H9 (cell line): ENCODE data around the gene TULP3. TPM values are rescaled to one million over a fixed set of nuclear protein-coding genes. Genes with fewer than 3 reads are reported as not detected.

Source experiments
- DNase-seq: peaks from one replicate; pipeline ENCODE4 v3.0.0-alpha.2; 2017
- H2AFZ ChIP-seq: one replicate; pipeline ENCODE4 v1.6.1; 2013; ENCODE audit warnings: mild to moderate bottlenecking, low read length, control low read depth, moderate library complexity
- H2AK5ac ChIP-seq: 2 replicates; pipeline ENCODE4 v1.6.1; 2013; ENCODE audit warnings: low read length, control low read depth, mixed read lengths; ENCODE audit not compliant: insufficient read length
- H2BK120ac ChIP-seq: one replicate; pipeline ENCODE4 v1.6.1; 2013; ENCODE audit warnings: low read depth, mild to moderate bottlenecking, low read length, control low read depth, inconsistent platforms; ENCODE audit not compliant: poor library complexity, severe bottlenecking
- H2BK12ac ChIP-seq: 2 replicates; pipeline ENCODE4 v1.6.1; 2013; ENCODE audit warnings: low read length, control low read depth, mixed read lengths, low read depth; ENCODE audit not compliant: insufficient read length
- H2BK15ac ChIP-seq: 2 replicates; pipeline ENCODE4 v1.6.1; 2013; ENCODE audit warnings: low read depth, low read length, control low read depth
- H2BK20ac ChIP-seq: one replicate; pipeline ENCODE4 v1.6.1; 2013; ENCODE audit warnings: low read depth, mild to moderate bottlenecking, low read length, control low read depth, inconsistent platforms; ENCODE audit not compliant: poor library complexity, severe bottlenecking
- H2BK5ac ChIP-seq: 2 replicates; pipeline ENCODE4 v1.6.1; 2013; ENCODE audit warnings: low read length, control low read depth, mixed read lengths; ENCODE audit not compliant: insufficient read length
- H3K14ac ChIP-seq: 2 replicates; pipeline ENCODE4 v1.6.1; 2013; ENCODE audit warnings: low read length, control low read depth; ENCODE audit not compliant: insufficient read depth
- H3K18ac ChIP-seq: 2 replicates; pipeline ENCODE4 v1.6.1; 2013; ENCODE audit warnings: low read depth, mild to moderate bottlenecking, mixed read lengths, low read length, control low read depth; ENCODE audit not compliant: insufficient read length
- H3K23ac ChIP-seq: 2 replicates; pipeline ENCODE4 v1.6.1; 2013; ENCODE audit warnings: low read length, control low read depth, mixed read lengths, low read depth; ENCODE audit not compliant: insufficient read length
- H3K23me2 ChIP-seq: 2 replicates; pipeline ENCODE4 v1.6.1; 2013; ENCODE audit warnings: low read depth, mild to moderate bottlenecking, mixed read lengths, low read length, control low read depth; ENCODE audit not compliant: insufficient read length, poor library complexity, severe bottlenecking
- H3K27ac ChIP-seq: 2 replicates; pipeline ENCODE4 v1.5.1; 2013; ENCODE audit warnings: low read length, control low read depth, mixed read lengths, low read depth; ENCODE audit not compliant: insufficient read length
- H3K27me3 ChIP-seq: 2 replicates; pipeline ENCODE4 v1.6.1; 2013; ENCODE audit warnings: low read length, control low read depth, inconsistent platforms; ENCODE audit not compliant: insufficient read depth
- H3K4ac ChIP-seq: 2 replicates; pipeline ENCODE4 v1.6.1; 2013; ENCODE audit warnings: low read depth, mild to moderate bottlenecking, control low read depth, inconsistent platforms, low read length, moderate library complexity
- H3K4me1 ChIP-seq: 2 replicates; pipeline ENCODE4 v1.6.1; 2013; ENCODE audit warnings: low read length, control low read depth, inconsistent platforms; ENCODE audit not compliant: insufficient read depth
- H3K4me2 ChIP-seq: 2 replicates; pipeline ENCODE4 v1.6.1; 2013; ENCODE audit warnings: low read length, control low read depth, mixed read lengths; ENCODE audit not compliant: insufficient read length, insufficient read depth
- H3K56ac ChIP-seq: 2 replicates; pipeline ENCODE4 v1.6.1; 2013; ENCODE audit warnings: low read depth, mild to moderate bottlenecking, mixed read lengths, low read length, control low read depth; ENCODE audit not compliant: insufficient read length
- H3K79me1 ChIP-seq: 2 replicates; pipeline ENCODE4 v1.6.1; 2013; ENCODE audit warnings: low read depth, mild to moderate bottlenecking, moderate library complexity, low read length, control low read depth, inconsistent platforms; ENCODE audit not compliant: insufficient read depth, poor library complexity, severe bottlenecking
- H3K79me2 ChIP-seq: 2 replicates; pipeline ENCODE4 v1.6.1; 2013; ENCODE audit warnings: low read length, control low read depth, inconsistent platforms; ENCODE audit not compliant: insufficient read depth
- H3K9ac ChIP-seq: 2 replicates; pipeline ENCODE4 v1.6.1; 2013; ENCODE audit warnings: low read length, control low read depth, mixed read lengths; ENCODE audit not compliant: insufficient read length; ENCODE audit errors: extremely low read depth
- H3K9me3 ChIP-seq: one replicate; pipeline ENCODE4 v1.6.1; 2013; ENCODE audit warnings: low read depth, low read length, inconsistent platforms; ENCODE audit not compliant: control insufficient read depth
- H3T11ph ChIP-seq: one replicate; pipeline ENCODE4 v1.6.1; 2013; ENCODE audit warnings: mild to moderate bottlenecking, low read length, control low read depth, inconsistent platforms
- H4K20me1 ChIP-seq: one replicate; pipeline ENCODE4 v1.6.1; 2013; ENCODE audit not compliant: control insufficient read depth, insufficient read length, insufficient read depth
- H4K5ac ChIP-seq: 2 replicates; pipeline ENCODE4 v1.6.1; 2013; ENCODE audit warnings: low read depth, mild to moderate bottlenecking, mixed read lengths, low read length, control low read depth; ENCODE audit not compliant: insufficient read length
- H4K8ac ChIP-seq: replicated peaks from 2 replicates; pipeline ENCODE4 v1.6.1; 2013; ENCODE audit warnings: low read length, control low read depth, mixed read lengths, low read depth; ENCODE audit not compliant: insufficient read length
- H4K91ac ChIP-seq: 2 replicates; pipeline ENCODE4 v1.6.1; 2013; ENCODE audit warnings: low read depth, mild to moderate bottlenecking, moderate library complexity, mixed read lengths, low read length, control low read depth; ENCODE audit not compliant: insufficient read length
- H3K27ac Mint-ChIP-seq, 3 experiments: 2 replicates in 2 of 3; 3 replicates in 1 of 3; pipeline ENCODE4 v1.8.0; 2020 to 2021; ENCODE audit warnings: mixed read lengths in 3 of 3, mild to moderate bottlenecking in 1 of 3, moderate library complexity in 1 of 3
- H3K27me3 Mint-ChIP-seq: 2 replicates; pipeline ENCODE4 v1.8.0; 2021; ENCODE audit warnings: low read depth, mild to moderate bottlenecking, moderate library complexity, mixed read lengths
- H3K36me3 Mint-ChIP-seq, 3 experiments: 2 replicates in 2 of 3; 3 replicates in 1 of 3; pipeline ENCODE4 v1.8.0; 2020 to 2021; ENCODE audit warnings: low read depth in 3 of 3, mixed read lengths in 3 of 3; ENCODE audit not compliant: insufficient read depth in 1 of 3
- H3K4me1 Mint-ChIP-seq, 2 experiments: 2 replicates each; pipeline ENCODE4 v1.8.0; 2020; ENCODE audit warnings: mixed read lengths in 2 of 2
- H3K4me3 Mint-ChIP-seq, 2 experiments: 2 replicates in 1 of 2; 3 replicates in 1 of 2; pipeline ENCODE4 v1.8.0; 2020 to 2021; ENCODE audit warnings: mild to moderate bottlenecking in 2 of 2, mixed read lengths in 2 of 2, moderate library complexity in 1 of 2
- H3K9me3 Mint-ChIP-seq, 2 experiments: 2 replicates in 1 of 2; 3 replicates in 1 of 2; pipeline ENCODE4 v1.8.0; 2020; ENCODE audit warnings: mild to moderate bottlenecking in 2 of 2, mixed read lengths in 2 of 2, moderate library complexity in 1 of 2
- WGBS: extraction: QIAGEN DNeasy Blood & Tissue Kit; methylation state at CpG from one replicate; pipeline ENCODE4 v1.1.7; 2013; ENCODE audit warnings: missing lambda C conversion rate, low lambda C conversion rate, mixed read lengths; ENCODE audit not compliant: insufficient read length; ENCODE audit errors: extremely low coverage; 5-methylcytosine and 5-hydroxymethylcytosine counted together
- total RNA-seq: library from RNA; stranded (reverse); gene quantifications from 2 replicates; pipeline ENCODE4 v1.2.1, GENCODE V29; 2021
- TF ChIP-seq, protein P1 (sequence below): fragments of 200-600 bp; sonication (generic); conservative IDR thresholded peaks from 3 replicates; pipeline ENCODE4 v1.8.0; 2021; ENCODE audit warnings: antibody characterized with exemption, mild to moderate bottlenecking

Gene TULP3
- total RNA-seq, 1 experiment from 2014 or later = 22.3 TPM

GRCh38 chr12:2912216-2912575, 21.5 kb downstream of the TULP3 start:
- no peak overlapping the region for H3K4ac ChIP-seq
- H3K23ac ChIP-seq = no peak overlapping the region
- no peak overlapping the region for H2BK120ac ChIP-seq
- no peaks in the 10 kb centered on the region for H3K79me1 ChIP-seq
- no peak overlapping the region for H2BK15ac ChIP-seq
- H4K5ac ChIP-seq = no peak overlapping the region
- H3K9ac ChIP-seq = no peak overlapping the region
- no peak overlapping the region for H2BK5ac ChIP-seq
- Mint-ChIP-seq H3K36me3 (peaks cover 2 to 21% (median 16%) of the 10 kb centered on the region in 3 experiments; a peak in 6 of 7 replicates), H3K27ac (peak overlapping the region; percentile 61 to 93 (median 89); a peak in 4 of 7 replicates), H3K9me3 (no peaks in the 10 kb centered on the region), H3K4me3 (no peak overlapping the region), H3K4me1 (peaks cover 15 to 34% of the 10 kb centered on the region in 2 experiments), H3K27me3 (no peaks in the 10 kb centered on the region)
- H3K23me2 ChIP-seq = no peaks in the 10 kb centered on the region
- H2AK5ac ChIP-seq = no peak overlapping the region
- no peak overlapping the region; the same call in 1 of the 2 replicates for H3K14ac ChIP-seq
- H3K79me2 ChIP-seq = no peaks in the 10 kb centered on the region
- H3T11ph ChIP-seq = no peak overlapping the region
- H2BK20ac ChIP-seq = no peak overlapping the region
- H4K91ac ChIP-seq = no peak overlapping the region
- H3K9me3 ChIP-seq = no peaks in the 10 kb centered on the region
- H2BK12ac ChIP-seq = peak overlapping the region; percentile 52
- no CpG with 5 or more reads among the region's 3 CpGs for WGBS
- H3K4me2 ChIP-seq = no peak overlapping the region
- no peak overlapping the region for H2AFZ ChIP-seq
- H3K27me3 ChIP-seq = no peaks in the 10 kb centered on the region
- no peak for DNase-seq
- no peak overlapping the region for H3K56ac ChIP-seq
- H3K18ac ChIP-seq = peak overlapping the region; percentile 6
- no peaks in the 10 kb centered on the region for H4K20me1 ChIP-seq
- TF ChIP-seq, protein P1, sequence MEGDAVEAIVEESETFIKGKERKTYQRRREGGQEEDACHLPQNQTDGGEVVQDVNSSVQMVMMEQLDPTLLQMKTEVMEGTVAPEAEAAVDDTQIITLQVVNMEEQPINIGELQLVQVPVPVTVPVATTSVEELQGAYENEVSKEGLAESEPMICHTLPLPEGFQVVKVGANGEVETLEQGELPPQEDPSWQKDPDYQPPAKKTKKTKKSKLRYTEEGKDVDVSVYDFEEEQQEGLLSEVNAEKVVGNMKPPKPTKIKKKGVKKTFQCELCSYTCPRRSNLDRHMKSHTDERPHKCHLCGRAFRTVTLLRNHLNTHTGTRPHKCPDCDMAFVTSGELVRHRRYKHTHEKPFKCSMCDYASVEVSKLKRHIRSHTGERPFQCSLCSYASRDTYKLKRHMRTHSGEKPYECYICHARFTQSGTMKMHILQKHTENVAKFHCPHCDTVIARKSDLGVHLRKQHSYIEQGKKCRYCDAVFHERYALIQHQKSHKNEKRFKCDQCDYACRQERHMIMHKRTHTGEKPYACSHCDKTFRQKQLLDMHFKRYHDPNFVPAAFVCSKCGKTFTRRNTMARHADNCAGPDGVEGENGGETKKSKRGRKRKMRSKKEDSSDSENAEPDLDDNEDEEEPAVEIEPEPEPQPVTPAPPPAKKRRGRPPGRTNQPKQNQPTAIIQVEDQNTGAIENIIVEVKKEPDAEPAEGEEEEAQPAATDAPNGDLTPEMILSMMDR = no peak
- peaks cover 6% of the 10 kb centered on the region; the same call in 1 of the 2 replicates for H3K4me1 ChIP-seq
- H3K27ac ChIP-seq = peak overlapping the region; percentile 18
- H4K8ac ChIP-seq = no peak overlapping the region
